Activated T-helper 17 cell treated with anti-CD3 and anti-CD28 coated beads, Interleukin-2, amount 50 U/mL, for 72 hours (primary cell): ENCODE measurements around the gene RGS7. TPM values are rescaled to one million over a fixed set of nuclear protein-coding genes. Genes with fewer than 3 reads are reported as not detected.

Experiments used
- ATAC-seq: fragments of 150-1000 bp; cut with Tn5 transposase; replicated peaks from 2 replicates; pipeline ENCODE4 v1.10.0; 2021; ENCODE audit warnings: mild to moderate bottlenecking, moderate library complexity
- H3K27ac Mint-ChIP-seq: one replicate; pipeline ENCODE4 v1.8.0; 2022; ENCODE audit warnings: mixed read lengths
- H3K27me3 Mint-ChIP-seq: one replicate; pipeline ENCODE4 v1.8.0; 2022; ENCODE audit warnings: mixed read lengths
- H3K36me3 Mint-ChIP-seq: one replicate; pipeline ENCODE4 v1.8.0; 2022; ENCODE audit warnings: low read depth, mild to moderate bottlenecking, mixed read lengths
- H3K4me1 Mint-ChIP-seq: one replicate; pipeline ENCODE4 v1.8.0; 2022; ENCODE audit warnings: mixed read lengths
- H3K4me3 Mint-ChIP-seq: one replicate; pipeline ENCODE4 v1.8.0; 2022; ENCODE audit warnings: mild to moderate bottlenecking, mixed read lengths
- H3K9me3 Mint-ChIP-seq: one replicate; pipeline ENCODE4 v1.8.0; 2022; ENCODE audit warnings: mixed read lengths
- total RNA-seq, 2 donors: library from RNA; stranded (reverse); gene quantifications; one replicate each; pipeline ENCODE4 v1.2.3, GENCODE V29; 2022

RGS7 gene
- total RNA-seq, 2 donors from 2014 or later = not detected

- no peak overlapping the region for H3K4me3 Mint-ChIP-seq
- no peaks in the 10 kb centered on the region for H3K9me3 Mint-ChIP-seq
- H3K27me3 Mint-ChIP-seq = no peaks in the 10 kb centered on the region
- ATAC-seq = no peak
- H3K27ac Mint-ChIP-seq = no peak overlapping the region
- H3K36me3 Mint-ChIP-seq = no peaks in the 10 kb centered on the region
- H3K4me1 Mint-ChIP-seq = no peaks in the 10 kb centered on the region
Observed at GRCh38 chr1:241063276-241063675, 293.7 kb downstream of the RGS7 start.

DNA sequence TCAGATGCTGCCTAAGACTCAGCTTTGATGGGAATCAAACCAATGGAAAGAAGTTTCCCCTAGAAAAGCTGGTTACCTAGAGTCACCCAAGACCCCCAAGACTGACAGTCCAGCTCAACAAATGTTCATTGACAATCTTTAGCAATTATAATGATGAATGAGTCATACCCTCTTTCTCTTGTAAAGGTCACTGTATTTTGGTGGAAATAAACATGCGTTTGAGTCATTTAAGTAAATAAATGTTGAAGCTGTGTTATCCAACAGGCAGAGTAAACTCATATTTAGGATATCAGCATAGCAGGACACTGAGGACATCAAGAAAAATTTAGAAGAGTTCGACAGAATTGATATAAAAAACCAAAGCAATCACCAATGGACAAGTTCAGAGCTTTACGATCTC is 295.9 kb downstream of the RGS7 start:
- Mint-ChIP-seq H3K9me3 (peaks cover 3% of the 10 kb centered on the region), H3K27me3 (no peaks in the 10 kb centered on the region), H3K36me3 (no peaks in the 10 kb centered on the region), H3K4me1 (no peaks in the 10 kb centered on the region), H3K27ac (no peak overlapping the region), H3K4me3 (no peak overlapping the region)
- no peak for ATAC-seq

GRCh38 chr1:241048622-241049021 is 308.4 kb downstream of the RGS7 start:
- Mint-ChIP-seq H3K27ac (no peak overlapping the region), H3K27me3 (no peaks in the 10 kb centered on the region), H3K4me1 (no peaks in the 10 kb centered on the region), H3K36me3 (no peaks in the 10 kb centered on the region), H3K4me3 (no peak overlapping the region), H3K9me3 (peaks cover 4% of the 10 kb centered on the region)
- ATAC-seq = no peak

GRCh38 chr1:241045659-241046058 is 311.3 kb downstream of the RGS7 start:
- Mint-ChIP-seq H3K4me1 (no peaks in the 10 kb centered on the region), H3K9me3 (peaks cover 4% of the 10 kb centered on the region), H3K27ac (no peak overlapping the region), H3K36me3 (no peaks in the 10 kb centered on the region), H3K27me3 (no peaks in the 10 kb centered on the region), H3K4me3 (no peak overlapping the region)
- ATAC-seq = no peak

DNA sequence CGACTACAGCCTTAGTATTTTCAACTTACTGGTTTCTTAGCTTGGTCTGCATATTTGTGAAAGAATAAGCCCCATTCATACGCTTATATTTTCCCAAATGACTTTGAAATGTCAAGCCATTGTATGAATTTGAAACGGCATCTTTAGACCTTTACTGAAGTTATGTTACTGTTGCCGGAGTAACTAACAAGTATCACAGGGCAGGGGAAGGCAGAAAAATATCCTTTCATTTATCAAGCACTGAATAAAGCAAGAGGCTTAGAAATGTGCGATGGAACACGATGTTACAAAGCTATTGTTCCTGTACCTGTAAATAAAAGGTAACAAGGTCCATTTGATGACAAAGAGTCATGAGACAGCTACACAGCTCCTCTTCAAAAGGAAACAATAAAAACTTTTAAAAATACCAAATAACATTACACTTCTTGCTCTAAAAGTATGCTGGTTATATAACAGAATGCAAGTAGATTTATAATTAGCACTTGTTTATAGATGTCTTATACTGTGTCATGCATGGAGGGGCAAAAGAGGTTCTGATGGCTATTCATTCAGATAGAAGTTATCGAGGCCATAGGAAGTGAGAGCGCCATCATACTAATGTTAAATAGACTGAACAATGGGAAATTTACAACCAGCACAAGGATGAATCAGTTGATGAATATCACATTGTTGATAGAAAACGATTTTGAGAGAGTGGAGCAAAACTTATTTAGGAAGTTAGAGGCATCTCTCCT is 322.6 kb downstream of the RGS7 start:
- no peak overlapping the region for H3K27ac Mint-ChIP-seq
- no peak overlapping the region for H3K4me3 Mint-ChIP-seq
- no peaks in the 10 kb centered on the region for H3K27me3 Mint-ChIP-seq
- peaks cover 3% of the 10 kb centered on the region for H3K9me3 Mint-ChIP-seq
- H3K4me1 Mint-ChIP-seq = no peaks in the 10 kb centered on the region
- no peak for ATAC-seq
- H3K36me3 Mint-ChIP-seq = no peaks in the 10 kb centered on the region

DNA sequence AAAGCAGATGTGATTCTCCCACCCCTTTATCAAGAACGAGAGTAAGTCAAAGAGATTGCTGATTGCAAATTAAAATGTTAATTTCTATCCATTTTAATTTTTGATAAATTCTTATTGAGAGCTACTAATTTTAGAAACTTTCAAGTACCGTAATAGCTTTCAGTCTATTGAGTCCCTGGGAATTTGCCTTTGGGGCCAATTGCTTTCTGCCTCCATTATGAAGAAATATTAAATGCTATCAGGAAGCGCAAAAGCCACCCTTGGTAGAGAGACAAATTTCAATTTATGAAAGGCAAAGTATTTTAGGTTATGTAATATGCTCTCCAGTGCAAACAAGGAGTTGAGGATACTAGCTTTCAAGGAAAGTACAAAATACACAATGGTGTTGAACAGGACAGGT is 332.2 kb downstream of the RGS7 start:
- H3K4me1 Mint-ChIP-seq = no peaks in the 10 kb centered on the region
- H3K27ac Mint-ChIP-seq = no peak overlapping the region
- no peak for ATAC-seq
- H3K4me3 Mint-ChIP-seq = no peak overlapping the region
- no peaks in the 10 kb centered on the region for H3K27me3 Mint-ChIP-seq
- no peaks in the 10 kb centered on the region for H3K36me3 Mint-ChIP-seq
- H3K9me3 Mint-ChIP-seq = peaks cover 3% of the 10 kb centered on the region

GRCh38 chr1:241022366-241022765 is 334.6 kb downstream of the RGS7 start:
- Mint-ChIP-seq H3K27ac (no peak overlapping the region), H3K4me1 (no peaks in the 10 kb centered on the region), H3K36me3 (no peaks in the 10 kb centered on the region), H3K4me3 (no peak overlapping the region), H3K27me3 (no peaks in the 10 kb centered on the region), H3K9me3 (peaks cover 6% of the 10 kb centered on the region)
- ATAC-seq = no peak

DNA sequence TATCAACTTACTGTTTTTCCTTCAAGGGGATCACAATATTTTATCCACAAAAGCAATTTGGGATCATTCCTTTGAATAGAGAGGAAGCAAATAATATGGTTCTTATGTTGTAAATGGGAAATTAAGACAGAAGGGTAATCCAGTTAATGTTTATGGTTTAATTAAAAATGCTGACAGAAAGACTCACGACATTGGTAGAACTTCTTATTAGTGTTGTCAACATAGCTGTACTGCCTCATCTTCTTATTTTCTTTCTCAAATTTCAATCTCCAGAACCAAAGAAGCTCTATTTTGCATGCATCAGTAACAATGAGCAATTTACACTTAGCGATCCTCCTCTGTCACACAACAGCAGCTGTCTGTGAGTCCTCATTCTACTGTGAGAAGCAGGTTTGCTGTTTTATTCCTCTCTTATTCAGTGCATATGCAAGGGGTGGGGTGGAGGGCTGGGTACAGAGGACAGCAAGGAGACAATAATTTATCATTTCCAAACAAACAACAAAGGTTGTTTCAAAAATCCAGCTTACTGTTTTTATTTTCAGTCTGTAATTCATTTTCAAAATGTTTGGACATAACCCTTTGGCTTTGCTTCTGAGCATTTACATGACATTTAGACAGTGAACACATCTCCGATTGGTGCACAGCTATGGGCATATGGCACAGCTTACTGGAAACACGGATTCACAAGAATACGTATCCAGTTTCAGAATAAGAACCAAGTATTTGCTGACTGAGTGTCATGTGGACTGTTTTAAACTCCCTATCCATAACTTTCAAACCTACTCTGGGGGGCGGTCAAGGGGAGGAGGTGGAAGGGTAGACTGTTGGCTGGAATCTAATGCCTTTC is 335.9 kb downstream of the RGS7 start:
- Mint-ChIP-seq H3K27me3 (no peaks in the 10 kb centered on the region), H3K4me1 (no peaks in the 10 kb centered on the region), H3K9me3 (peaks cover 3% of the 10 kb centered on the region), H3K4me3 (no peak overlapping the region), H3K36me3 (no peaks in the 10 kb centered on the region), H3K27ac (no peak overlapping the region)
- ATAC-seq = no peak

DNA sequence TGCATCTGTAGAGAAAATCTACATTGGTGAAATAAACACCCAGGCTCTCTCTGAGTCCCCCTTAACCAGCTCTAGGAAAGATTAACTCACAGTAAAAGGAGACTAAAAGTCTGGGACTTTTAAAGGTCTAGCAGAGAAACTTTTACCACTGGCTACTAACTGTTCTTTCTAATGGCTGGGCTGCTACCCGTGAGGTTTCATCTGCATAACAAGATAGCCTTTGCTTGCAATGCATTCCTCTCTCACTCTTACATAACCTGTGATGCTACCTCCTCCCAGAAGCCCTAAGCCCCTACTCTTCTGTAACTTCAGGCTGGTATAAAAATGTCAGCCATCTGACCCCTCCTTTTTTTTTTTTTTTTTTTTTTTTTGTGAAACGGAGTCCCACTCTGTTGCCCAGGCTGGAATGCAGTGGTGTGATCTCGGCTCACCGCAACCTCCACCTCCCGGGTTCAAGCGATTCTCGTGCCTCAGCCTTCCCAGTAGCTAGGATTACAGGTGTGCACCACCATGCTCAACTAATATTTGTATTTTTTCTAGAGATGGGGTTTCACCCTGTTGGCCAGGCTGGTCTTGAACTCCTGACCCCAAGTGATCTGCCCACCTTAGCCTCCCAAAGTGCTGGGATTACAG is 344.2 kb downstream of the RGS7 start:
- Mint-ChIP-seq H3K27ac (no peak overlapping the region), H3K9me3 (peaks cover 5% of the 10 kb centered on the region), H3K36me3 (no peaks in the 10 kb centered on the region), H3K27me3 (no peaks in the 10 kb centered on the region), H3K4me3 (no peak overlapping the region), H3K4me1 (no peaks in the 10 kb centered on the region)
- ATAC-seq = no peak

DNA sequence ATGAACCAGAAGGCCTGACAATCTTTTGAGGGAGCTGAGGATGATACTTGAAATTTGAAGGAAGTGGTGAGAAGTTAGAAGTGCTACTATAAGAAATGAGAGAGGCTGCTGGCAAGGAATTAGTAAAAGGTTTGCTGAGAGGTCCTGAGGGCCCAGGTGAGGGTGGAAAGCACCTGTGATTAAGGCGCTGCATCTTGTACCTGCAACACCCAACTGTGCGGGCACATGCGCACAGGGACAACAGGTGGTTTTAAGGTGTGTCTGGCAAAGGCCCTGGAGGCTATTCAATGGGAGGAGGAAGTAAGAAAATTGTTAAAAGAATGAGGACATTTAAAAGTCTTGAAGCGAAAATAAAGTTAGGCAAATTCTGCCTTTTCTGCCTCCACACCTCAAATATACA is 349.3 kb downstream of the RGS7 start:
- H3K27ac Mint-ChIP-seq = no peak overlapping the region
- H3K36me3 Mint-ChIP-seq = no peaks in the 10 kb centered on the region
- no peak overlapping the region for H3K4me3 Mint-ChIP-seq
- ATAC-seq = no peak
- no peaks in the 10 kb centered on the region for H3K4me1 Mint-ChIP-seq
- H3K27me3 Mint-ChIP-seq = no peaks in the 10 kb centered on the region
- peaks cover 5% of the 10 kb centered on the region for H3K9me3 Mint-ChIP-seq

DNA sequence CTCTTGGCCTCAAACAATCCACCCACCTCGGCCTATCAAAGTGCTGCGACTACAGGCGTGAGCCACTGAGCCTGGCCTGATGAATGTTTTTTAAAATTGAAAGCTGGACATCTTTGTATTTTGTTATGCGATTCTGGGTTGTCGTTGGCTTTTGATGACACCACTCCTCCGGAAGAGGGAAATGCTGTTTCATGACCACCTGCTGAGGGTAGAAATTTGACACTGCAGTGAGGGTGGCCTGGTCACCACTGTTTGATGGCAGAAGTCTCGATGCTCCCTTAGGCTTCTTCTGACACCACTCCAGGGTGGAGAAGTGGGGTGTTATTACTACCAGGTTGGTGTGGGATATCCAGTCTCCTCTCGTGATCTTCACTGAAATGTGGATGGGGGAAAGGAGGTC is 357.2 kb downstream of the RGS7 start:
- Mint-ChIP-seq H3K27ac (no peak overlapping the region), H3K36me3 (no peaks in the 10 kb centered on the region)
- no peak for ATAC-seq

DNA sequence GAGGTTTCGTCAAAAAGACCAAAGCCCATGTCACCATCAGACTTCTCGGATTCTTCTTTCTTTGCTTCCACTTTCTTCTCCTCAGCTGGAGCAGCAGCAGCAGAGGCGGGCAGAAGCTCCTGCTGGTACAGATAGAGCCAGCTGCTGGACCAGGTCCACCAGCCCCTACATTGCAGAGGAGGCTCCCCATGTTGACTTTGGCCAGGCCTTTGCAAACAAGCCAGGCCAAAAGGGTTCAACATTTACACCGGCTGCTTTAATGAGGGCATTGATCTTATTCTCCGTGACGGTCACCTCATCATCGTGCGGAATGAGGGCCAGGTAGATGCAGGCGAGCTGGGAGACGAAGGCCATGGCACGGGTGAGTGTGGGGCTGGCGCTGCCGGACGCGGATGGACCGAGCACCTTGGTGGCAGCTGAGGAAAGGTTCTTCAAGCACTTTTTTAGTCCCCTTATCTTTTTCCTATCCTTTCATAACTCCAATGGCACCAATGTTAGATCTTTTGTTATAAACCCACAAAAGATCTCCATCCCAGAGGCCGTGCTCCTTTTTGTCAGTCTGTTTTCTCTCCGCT is 358.5 kb downstream of the RGS7 start:
- no peak overlapping the region for H3K27ac Mint-ChIP-seq
- H3K4me3 Mint-ChIP-seq = no peak overlapping the region

More for the DNA sequence above, 357.2 kb downstream of the RGS7 start:
- no peaks in the 10 kb centered on the region for H3K4me1 Mint-ChIP-seq
- H3K4me3 Mint-ChIP-seq = no peak overlapping the region
- H3K9me3 Mint-ChIP-seq = peaks cover 7% of the 10 kb centered on the region
- H3K27me3 Mint-ChIP-seq = no peaks in the 10 kb centered on the region

DNA sequence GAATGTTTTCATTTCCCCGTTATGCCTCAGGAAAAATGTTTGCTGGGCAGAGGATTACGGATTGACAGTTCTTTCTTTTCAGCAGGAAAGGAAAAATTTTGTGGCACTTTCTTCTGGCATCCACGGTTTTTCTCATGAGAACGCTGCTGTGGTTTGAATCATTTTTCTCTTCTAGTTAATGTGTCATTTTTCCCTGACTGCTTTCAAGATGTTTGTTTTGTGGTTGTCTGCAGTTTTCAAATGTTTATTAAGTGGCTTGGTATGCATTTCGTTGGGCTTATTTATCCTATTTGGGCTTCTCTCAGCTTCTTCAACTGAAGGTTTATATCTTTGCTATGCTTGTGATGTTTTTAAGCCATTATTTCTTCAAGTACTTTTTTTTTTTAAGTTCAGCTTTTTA is 359.0 kb downstream of the RGS7 start:
- Mint-ChIP-seq H3K9me3 (peaks cover 7% of the 10 kb centered on the region), H3K4me3 (no peak overlapping the region)

More for the DNA sequence above, 358.5 kb downstream of the RGS7 start:
- peaks cover 7% of the 10 kb centered on the region for H3K9me3 Mint-ChIP-seq
- no peaks in the 10 kb centered on the region for H3K4me1 Mint-ChIP-seq
- H3K27me3 Mint-ChIP-seq = no peaks in the 10 kb centered on the region
- no peak for ATAC-seq
- no peaks in the 10 kb centered on the region for H3K36me3 Mint-ChIP-seq

DNA sequence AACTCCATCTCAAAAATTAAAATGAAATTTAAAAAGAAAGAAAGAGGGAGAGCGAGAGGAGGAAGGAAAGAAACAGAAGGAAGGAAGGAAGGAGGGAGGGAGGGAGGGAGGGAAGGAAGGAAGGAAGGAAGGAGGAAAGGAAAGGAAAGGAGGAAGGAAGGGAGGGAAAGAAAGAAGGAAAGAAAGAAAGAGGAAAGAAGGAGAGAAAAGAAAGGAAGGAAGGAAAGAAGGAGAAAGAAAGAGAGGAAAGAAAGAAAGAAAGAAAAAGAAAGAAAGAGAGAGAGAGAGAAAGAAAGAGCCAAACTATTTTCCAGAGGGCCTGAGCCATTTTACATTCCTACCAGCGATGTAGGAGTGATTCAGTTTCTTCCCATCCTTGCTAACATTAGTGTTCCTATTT is 364.0 kb downstream of the RGS7 start:
- H3K27ac Mint-ChIP-seq = no peak overlapping the region
- H3K4me3 Mint-ChIP-seq = no peak overlapping the region
- H3K36me3 Mint-ChIP-seq = no peaks in the 10 kb centered on the region
- H3K9me3 Mint-ChIP-seq = no peaks in the 10 kb centered on the region
- ATAC-seq = no peak
- no peaks in the 10 kb centered on the region for H3K27me3 Mint-ChIP-seq
- H3K4me1 Mint-ChIP-seq = no peaks in the 10 kb centered on the region

More for the DNA sequence above, 359.0 kb downstream of the RGS7 start:
- no peak for ATAC-seq
- no peaks in the 10 kb centered on the region for H3K27me3 Mint-ChIP-seq
- no peaks in the 10 kb centered on the region for H3K4me1 Mint-ChIP-seq
- no peaks in the 10 kb centered on the region for H3K36me3 Mint-ChIP-seq
- H3K27ac Mint-ChIP-seq = no peak overlapping the region
